Right ventricle myocardium superior (tissue), 1 donor: ENCODE measurements around the gene ARHGEF5. TPM values are rescaled to one million over a fixed set of nuclear protein-coding genes. Genes with fewer than 3 reads are reported as not detected.
A peak's percentile ranks its signal among the peaks of the same experiment; 100 is the strongest.
"Not testable (repeated sequence)": the region's sequence is repeated elsewhere in the genome, so short reads cannot be mapped to it uniquely, and the experiment has no call there.

Experiments
- ATAC-seq: fragments of 200-7000 bp; cut with Tn5 transposase; one replicate; pipeline ENCODE4 v1.9.1; 2020; ENCODE audit warnings: mild to moderate bottlenecking; ENCODE audit not compliant: poor library complexity
- DNase-seq: peaks from one replicate; pipeline ENCODE4 v3.0.0-alpha.2; 2020
- intact Hi-C: fragments of 100-400 bp; cut with DNase I; formaldehyde crosslinking; loops from one replicate; pipeline ENCODE4 v1.11.2; 2022
- long read RNA-seq: library from polyadenylated mRNA; unstranded; transcript quantifications from one replicate; pipeline ENCODE4 v2.0.0, GENCODE V29; 2021
- total RNA-seq: library from RNA; stranded (reverse); fragmentation: NEBNext Ultra II Directional; extraction: Animal tissue kit (Norgen Biotek cat#: 25700); gene quantifications from one replicate; pipeline ENCODE4 v1.2.1, GENCODE V29; 2021
- donor health status: DM: no; HTN: yes; CAD: no; lungs with severe emphysema.

ARHGEF5 gene
- 1.6 TPM for total RNA-seq
- long read RNA-seq, partial matches to known transcripts, result 0 of 1 reads
- long read RNA-seq, other reads (novel, unspliced or antisense), result 1 of 1 reads

DNA sequence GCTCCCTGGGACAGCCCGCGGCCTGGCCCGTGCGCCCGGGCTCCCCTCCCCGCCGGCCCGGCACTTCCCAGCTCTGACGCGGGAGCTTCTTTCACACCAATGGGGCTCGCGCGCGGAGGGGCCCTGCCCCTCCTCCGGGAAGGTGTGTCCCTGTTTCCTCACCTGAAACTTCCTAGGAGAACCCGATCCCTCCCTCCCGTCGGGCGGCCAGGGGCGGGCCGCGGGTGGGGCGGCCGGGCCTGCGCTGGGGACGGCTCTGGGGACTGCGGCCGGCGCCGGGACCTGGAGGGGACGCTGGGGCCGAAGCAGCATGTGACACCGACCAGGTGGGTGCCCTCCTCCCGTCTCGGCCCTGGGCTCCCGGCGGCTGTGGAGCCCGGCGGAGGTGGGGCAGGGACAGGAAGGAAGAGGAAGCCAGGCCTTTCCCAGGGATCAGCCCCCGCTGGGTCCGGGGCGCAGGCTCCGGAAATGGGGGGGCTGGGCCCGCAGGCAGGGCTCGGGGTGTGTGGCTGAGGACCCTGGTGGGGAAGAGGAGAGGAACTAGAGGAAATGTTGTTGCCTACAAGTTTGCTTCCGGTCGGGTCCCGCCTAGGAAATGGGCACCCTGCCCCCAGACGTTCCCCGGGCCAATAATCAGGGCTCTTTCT lies at the start of gene ARHGEF5:
Gene ARHGEF5 (plus strand): TSS at position 227 of the 647 bp plus-strand sequence. CDS start 7,268 bp downstream, outside the sequence.
- ATAC-seq, result peak; percentile 92
- DNase-seq, intact Hi-C loops: not testable (repeated sequence)

DNA sequence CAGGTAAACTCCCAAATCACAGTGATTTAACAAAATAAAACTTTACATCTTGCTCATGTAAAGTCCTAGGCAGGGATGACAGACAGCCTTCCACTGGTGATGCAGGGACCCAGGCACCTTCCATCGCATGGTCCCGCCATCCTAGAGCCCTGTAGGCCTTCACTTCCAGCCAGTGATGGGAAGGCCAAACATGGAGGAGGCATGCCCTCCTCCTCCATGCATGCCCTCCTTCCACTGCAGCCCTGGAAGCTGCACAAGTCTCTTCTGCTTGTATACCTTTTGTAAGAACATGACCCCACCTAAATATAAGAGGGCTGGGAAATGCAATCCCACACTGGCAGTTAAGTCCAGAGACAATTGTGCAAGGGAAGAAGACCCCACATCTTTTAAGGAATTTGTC lies 45.5 kb upstream of the ARHGEF5 start:
- DNase-seq, result peak; percentile 14
- intact Hi-C loops, ATAC-seq: not testable (repeated sequence)

DNA sequence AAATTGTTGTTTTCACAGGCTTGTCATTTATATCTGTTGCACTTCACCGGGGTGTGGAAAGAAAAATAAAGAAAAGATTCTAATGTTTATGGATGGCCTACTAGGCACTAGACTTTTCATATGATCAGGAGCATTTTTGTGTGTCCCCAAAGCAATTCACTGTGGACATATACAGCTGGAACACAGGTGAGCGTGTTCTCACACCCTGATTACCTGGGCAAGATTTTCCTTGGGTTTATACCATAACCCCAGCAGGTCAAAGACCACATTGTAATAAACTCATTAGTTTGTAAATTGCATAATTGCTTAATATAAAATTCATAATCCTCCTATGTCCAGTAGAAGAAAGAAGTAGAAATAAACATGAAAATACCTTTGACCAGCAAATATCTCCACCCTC lies 44.0 kb upstream of the ARHGEF5 start:
- intact Hi-C loops, ATAC-seq, DNase-seq: not testable (repeated sequence)

DNA sequence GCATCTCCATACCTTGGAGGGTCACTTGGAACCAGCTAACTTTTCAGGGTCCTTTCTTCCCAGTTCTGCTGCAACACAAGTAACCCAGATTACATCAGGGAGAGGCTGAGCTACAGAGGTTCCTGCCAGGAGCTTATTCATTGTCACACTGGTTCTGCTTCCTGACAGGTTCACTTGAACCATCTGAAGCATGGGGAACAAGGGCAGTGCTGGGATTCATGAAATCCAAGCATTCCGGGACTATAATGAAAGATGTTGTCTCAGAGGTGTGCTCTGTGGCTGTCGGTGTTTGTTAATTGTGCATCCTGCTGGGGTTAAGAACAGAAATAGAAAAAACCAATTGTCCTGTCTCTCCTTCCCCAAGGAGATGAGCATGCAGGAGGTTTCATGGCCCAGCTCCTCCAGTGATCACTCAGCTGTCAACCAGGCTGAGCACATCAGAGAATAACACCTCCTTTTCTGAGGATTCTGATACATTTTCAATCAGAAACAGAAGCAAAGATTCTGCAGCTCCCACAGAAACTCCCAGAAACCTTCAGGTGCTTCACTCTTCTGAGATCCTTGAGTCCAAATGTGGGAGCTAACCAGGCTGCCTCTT lies 43.2 kb upstream of the ARHGEF5 start, which contains the start of gene OR2A1:
Gene OR2A1 (plus strand): TSS at position 548 of the 598 bp plus-strand sequence. CDS start 5,706 bp downstream, outside the sequence.
- ATAC-seq, intact Hi-C loops: not testable (repeated sequence)

DNA sequence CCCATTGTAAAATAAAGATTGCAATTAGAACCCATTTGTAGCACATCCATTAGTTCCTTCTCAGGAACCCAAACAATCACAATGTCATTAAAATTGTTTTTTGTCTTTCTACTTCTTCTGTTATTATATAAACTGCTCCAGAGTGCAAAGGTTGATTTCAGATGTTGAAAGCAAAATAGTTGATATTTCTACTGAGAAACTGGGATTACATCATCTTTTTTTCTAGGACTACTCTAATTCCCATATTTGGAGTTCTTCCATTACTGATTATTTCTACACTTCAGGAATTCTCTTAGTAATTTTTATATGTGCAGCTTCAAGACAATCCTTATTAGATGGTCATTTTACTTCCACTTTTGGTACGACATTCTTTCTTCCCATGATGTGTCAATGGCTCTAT lies 37.7 kb upstream of the ARHGEF5 start:
- intact Hi-C loops, DNase-seq, ATAC-seq: not testable (repeated sequence)

More for the DNA sequence above, 43.2 kb upstream of the ARHGEF5 start, which contains the start of gene OR2A1:
- DNase-seq, result not testable (repeated sequence)

DNA sequence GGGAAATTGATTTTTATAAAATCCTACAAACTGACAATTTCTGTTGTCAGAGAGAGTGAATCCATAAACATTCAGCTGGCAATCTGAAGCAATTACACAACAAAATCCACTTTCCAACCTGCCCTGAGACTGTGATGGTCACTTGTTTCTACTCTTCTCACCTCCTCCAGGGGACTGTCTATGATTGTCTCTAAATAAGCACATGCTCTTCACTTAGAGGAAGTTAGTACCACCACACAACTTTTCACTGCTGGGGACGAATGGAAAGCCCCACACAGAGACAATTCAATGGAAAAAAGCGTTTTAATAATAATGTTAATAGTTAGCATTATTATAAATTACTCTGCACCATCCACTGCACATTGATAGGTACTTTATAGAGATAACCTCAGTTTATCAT lies 35.7 kb upstream of the ARHGEF5 start:
- ATAC-seq, DNase-seq, intact Hi-C loops: not testable (repeated sequence)

DNA sequence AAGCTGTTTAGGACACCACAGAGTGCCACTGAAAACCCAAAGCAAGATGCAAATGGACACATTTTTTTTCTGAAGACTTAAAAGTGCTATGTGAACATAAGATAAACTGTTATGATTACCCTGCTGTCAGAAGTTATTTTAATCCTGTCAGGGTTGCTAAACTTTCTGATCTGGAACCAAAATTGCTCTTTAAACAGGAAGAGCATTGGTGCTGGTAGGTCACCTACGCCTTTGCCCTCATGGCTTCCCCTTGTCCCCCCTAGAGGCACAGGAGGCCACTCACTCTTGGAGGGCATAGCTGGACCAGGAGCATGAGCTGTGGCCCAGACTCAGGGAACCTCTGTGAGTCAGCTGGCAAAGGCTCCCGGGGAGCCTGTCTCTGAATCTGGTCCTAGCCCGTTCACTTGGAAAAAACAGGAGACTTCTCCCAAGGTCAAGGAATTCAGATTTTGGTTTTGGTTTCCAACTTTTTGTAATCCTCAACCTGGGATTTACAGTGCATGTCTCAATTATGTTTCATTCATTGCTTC lies 33.5 kb upstream of the ARHGEF5 start:
- DNase-seq, ATAC-seq, intact Hi-C loops: not testable (repeated sequence)

DNA sequence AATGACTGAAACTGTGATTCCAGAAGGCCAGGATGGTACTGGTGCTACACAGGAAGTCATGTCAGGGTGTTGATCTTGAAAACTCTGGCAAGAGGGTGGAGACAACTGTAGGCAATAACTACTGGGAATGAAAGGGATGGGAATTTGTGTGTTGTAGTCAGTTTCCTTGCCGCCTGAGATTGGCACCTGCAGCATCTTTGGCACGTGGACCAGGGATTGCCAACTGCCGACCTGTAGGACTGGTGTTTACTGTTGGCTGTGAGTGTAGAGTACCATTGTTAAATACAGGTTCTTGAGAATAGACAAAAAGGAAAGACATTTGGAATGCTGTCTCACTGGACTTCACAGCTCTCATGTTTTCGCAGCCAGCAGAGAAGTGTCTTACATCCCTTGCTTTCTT lies 31.8 kb upstream of the ARHGEF5 start:
- ATAC-seq, intact Hi-C loops: not testable (repeated sequence)
- DNase-seq, result peak; percentile 40

DNA sequence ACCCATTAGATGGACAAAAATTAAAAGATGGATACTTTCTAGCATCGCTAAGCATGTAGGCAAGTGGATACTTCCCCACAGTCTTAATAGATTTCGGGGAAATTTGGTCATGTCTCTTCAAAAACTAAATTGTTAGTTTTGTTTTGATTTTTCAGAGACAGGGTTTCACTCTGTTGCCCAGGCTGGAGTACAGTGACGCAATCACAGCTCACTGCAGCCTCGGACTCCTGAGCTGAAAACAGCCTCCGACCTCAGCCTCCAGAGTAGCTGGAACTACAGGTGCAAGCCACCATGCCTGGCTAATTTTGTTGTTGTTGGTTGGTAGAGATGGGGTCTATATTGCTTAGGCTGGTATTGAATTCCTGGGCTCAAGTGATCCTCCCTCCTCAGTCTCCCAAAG lies 29.3 kb upstream of the ARHGEF5 start:
- DNase-seq, intact Hi-C loops: not testable (repeated sequence)

DNA sequence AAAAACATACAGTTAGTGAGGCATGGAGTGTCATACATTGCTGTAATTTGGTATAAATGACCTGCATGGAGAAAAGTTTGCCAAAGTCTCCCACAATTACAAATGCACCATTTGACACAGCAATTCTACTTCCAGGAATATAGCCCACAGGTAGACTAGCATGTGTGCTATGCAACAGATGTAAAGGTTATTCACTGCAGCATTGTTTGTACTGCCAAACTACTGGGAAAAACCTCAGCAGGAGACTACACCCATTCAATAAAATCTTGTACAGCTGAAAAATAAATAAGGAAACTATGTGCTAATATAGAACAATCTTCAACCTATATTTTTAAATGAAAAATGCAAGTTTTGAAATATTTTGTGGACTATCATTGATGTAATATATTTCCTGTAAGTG lies 25.2 kb upstream of the ARHGEF5 start:
- DNase-seq, intact Hi-C loops, ATAC-seq: not testable (repeated sequence)

More for the DNA sequence above, 29.3 kb upstream of the ARHGEF5 start:
- not testable (repeated sequence) for ATAC-seq

DNA sequence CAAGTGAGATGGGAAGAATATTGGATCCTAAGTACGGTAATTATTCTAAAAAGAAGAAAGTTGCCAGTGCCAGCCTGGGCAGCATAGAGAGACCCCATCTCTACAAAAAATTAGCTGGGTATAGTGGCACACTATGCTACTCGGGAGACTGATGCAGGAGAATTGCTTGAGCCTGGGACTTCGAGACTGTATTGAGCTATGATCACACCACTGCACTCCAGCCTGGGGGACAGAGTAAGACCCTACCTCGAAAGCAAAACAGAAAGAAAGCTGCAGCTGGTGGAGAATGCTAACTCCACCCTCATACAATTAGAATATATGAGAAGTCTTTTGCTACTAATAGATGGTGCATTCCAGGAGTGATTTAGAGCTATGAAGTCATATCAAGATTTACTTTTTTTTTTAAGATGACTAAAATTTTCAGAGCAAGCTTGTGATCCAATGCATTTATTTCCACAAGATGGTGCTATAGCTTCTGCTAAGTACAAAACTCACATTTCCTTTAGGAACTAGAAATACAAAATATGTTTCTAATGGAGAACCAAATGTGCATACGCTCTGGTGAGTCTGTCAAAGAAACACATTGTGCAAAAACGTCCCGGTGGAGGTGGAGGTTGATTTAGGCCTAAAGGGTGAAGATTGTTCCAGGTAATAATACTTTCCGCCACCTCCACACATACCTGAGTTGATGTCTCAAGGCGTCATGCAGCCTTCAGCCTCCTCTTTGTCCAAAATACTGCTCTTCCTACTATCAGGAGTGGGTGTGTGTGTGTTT lies 23.8 kb upstream of the ARHGEF5 start:
- peak; percentile 60 for ATAC-seq
- intact Hi-C loops, DNase-seq: not testable (repeated sequence)

DNA sequence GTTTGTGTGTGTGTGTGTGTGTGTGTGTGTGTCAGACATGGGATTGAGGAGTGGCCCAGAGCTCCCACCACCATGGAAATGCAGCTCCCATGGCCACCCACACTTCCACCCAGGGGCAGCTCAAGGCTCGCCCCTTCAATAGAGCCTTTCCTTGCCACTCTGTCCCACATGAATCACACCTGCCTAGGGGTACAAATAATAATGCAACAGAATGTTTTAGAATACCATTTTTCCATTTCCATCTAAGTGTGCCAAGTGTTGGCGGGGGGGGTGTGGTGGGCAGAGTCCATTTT lies 23.3 kb upstream of the ARHGEF5 start:
- intact Hi-C loops, DNase-seq: not testable (repeated sequence)
- ATAC-seq, result peak; percentile 42

DNA sequence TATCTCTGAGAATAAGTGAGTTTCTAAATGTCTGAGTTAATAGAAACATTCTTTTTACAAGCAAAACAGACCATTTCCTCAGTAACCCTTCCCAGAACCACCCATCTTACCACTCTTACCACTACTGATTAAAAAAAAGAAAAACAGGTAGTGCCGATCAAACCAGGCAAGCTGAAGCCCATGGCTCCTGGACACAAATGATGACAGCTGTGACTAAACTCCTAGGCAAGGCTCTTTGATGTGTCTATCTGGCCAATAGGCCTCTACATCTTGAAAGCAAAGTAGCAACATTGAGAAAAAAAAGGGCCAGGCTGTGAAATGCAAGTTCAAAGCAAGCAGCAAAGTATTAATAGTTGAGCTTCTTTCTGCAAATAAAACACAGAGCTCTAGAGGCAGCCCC lies 6.6 kb upstream of the ARHGEF5 start:
- intact Hi-C loops, DNase-seq: not testable (repeated sequence)

DNA sequence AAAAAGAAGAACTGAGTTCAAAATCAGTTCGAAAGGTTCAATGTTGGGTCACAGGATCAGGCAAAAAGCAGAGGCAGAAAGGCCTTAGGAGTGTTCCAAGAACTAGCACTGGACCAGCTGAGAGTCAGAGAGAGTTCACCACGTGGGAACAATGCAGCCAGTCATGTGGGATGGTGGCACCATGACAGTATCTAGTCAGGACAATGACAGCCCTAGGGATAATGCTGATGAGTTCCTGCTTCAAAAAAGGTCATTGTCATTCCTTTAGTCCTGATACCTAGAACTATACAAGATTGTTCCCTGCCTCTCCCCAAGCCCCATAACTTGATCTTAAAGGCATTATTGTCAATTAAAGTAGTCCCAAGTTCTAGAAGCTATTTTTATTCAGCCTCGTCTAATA lies 3.5 kb upstream of the ARHGEF5 start:
- intact Hi-C loops, DNase-seq, ATAC-seq: not testable (repeated sequence)

More for the DNA sequence above, 6.6 kb upstream of the ARHGEF5 start:
- not testable (repeated sequence) for ATAC-seq

DNA sequence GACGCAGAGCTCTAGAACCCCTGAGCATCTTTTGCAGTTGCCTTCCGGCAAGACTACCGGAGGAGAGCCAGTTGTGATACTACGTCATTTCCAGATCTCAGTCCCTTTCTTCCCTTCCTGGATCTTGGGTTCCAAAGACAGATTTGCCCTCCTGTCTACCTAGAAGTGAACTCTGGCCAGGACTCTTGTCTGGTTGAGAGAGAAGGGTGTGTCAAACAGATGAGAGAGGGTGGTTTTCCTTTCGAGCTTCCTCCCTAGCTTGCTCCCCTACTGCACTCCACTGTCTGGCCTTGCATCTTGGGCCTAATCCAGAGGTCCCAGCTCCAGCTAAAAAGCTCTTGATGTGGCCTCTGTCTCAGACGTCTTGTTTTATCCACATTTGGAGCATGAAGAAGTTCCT lies 983 bp downstream of the ARHGEF5 start:
- ATAC-seq, DNase-seq, intact Hi-C loops: not testable (repeated sequence)

DNA sequence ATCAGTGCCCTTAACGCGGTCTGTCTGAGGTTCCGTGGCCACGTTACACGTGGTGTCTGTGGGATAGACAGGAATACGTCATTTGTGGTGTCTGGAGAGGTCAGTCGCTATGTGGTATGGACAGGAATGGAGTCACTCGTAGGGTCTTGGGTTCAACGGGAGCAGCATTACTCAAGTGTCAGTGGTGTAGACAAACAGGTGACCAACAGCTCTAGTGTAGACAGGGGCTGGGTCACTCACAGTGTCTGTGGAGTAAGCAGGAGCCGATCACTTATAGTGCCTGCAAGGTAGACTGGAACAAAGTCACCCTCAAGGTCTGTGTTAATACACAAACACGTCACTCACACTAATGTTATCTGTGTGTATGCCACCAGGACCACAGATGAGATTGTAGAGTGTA lies 1.7 kb downstream of the ARHGEF5 start:
- intact Hi-C loops, ATAC-seq, DNase-seq: not testable (repeated sequence)

DNA sequence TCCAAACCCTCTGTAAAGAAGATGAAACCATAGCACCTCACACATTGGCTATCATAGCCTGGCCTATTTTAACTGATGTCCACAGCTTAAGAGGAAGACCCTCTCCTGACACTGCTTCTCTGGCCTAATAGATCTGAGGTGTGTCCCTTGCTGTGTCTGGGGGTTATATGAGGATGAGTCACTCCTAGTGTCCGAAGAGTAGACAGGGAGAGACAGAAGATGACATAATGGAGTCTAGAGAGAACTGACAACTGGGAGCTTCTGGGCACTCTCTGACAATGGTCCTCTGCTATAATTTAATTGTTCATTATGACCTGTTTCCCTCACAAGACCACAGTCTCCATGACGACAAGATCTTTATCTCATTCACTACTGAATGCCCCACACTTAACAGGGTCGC lies 6.9 kb downstream of the ARHGEF5 start:
- DNase-seq, intact Hi-C loops, ATAC-seq: not testable (repeated sequence)

DNA sequence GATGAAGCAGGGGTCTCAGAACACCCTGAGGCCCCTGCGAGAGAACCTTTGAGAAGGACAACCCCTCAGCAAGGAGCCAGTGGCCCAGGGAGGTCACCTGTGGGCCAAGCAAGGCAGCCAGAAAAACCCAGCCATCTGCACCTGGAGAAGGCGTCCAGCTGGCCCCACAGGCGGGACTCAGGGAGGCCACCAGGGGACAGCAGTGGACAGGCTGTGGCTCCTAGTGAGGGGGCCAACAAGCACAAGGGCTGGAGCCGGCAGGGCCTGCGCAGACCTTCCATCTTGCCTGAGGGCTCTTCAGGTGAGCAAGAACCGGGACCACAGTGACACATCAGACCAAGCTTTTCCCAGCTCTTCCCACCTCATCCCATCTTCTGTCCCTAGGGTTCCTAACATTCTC lies 10.3 kb downstream of the ARHGEF5 start:
- DNase-seq, ATAC-seq, intact Hi-C loops: not testable (repeated sequence)

DNA sequence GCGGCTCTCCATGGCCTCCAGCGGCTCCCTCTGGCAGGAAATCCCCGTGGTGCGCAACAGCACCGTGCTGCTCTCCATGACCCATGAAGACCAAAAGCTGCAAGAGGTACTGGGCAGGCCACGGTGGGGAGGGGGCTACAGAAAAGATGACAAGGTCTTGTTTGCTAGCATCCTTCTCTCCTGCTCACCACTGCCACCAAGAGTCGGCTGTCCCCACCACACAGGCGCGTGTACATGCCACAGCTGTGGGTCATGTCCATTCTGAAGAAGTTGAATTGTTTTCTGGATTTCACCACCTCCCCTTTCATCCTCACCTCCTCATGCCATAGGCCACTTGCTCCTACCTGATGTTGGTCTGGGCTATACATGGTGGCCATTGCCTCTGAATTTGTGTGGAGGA lies 12.0 kb downstream of the ARHGEF5 start:
- intact Hi-C loops, ATAC-seq, DNase-seq: not testable (repeated sequence)
